Suppressor macrophage treated with lipopolysaccharide for 1 hour (primary cell): ENCODE results near the gene NHERF1.

Experiments
- DNase-seq, 3 donors: peaks; one replicate each; pipeline ENCODE4 v3.0.0-alpha.2; 2020 to 2022

Gene NHERF1

DNA sequence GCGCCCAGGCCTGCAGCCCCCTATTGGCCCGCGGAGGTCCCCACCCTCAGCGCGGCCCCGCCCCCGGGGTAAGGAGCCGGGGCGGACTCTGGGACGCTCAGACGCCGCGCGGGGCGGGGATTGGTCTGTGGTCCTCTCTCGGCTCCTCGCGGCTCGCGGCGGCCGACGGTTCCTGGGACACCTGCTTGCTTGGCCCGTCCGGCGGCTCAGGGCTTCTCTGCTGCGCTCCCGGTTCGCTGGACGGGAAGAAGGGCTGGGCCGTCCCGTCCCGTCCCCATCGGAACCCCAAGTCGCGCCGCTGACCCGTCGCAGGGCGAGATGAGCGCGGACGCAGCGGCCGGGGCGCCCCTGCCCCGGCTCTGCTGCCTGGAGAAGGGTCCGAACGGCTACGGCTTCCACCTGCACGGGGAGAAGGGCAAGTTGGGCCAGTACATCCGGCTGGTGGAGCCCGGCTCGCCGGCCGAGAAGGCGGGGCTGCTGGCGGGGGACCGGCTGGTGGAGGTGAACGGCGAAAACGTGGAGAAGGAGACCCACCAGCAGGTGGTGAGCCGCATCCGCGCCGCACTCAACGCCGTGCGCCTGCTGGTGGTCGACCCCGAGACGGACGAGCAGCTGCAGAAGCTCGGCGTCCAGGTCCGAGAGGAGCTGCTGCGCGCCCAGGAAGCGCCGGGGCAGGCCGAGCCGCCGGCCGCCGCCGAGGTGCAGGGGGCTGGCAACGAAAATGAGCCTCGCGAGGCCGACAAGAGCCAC, at the start of gene NHERF1:
Gene NHERF1, plus strand, starts transcription at position 100 of the 750 bp plus-strand sequence. Its CDS starts 219 bp downstream, at position 319.
- peak; percentile 97 to 100 (median 99) for DNase-seq

GRCh38 chr17:74699236-74699635, 49.2 kb upstream of the NHERF1 start:
- no peak for DNase-seq

- DNase-seq, result peak; percentile 94 to 95 (median 95)
Measured at GRCh38 chr17:74702116-74702871, 46.1 kb upstream of the NHERF1 start.

DNA sequence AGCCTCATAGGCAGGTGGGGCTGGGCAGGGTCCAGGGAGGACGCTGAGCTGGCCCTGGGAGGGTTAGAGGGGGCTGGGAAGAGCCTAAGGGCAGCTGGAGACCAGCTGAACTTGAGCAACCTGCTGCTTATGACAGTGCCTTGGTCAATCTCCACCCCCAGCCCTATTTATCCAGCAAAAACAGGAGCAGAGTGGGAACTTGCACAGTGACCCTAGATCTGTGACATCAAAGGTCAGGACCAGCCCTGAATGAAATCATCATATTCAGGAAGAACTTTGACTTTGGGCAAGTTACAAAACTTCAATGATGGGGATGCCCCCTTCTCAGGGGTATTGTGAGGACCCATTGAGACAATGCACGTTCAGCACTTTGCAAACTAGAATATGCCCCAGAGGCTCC, 45.1 kb upstream of the NHERF1 start:
- DNase-seq, result peak; percentile 42 to 61 (median 44)

DNA sequence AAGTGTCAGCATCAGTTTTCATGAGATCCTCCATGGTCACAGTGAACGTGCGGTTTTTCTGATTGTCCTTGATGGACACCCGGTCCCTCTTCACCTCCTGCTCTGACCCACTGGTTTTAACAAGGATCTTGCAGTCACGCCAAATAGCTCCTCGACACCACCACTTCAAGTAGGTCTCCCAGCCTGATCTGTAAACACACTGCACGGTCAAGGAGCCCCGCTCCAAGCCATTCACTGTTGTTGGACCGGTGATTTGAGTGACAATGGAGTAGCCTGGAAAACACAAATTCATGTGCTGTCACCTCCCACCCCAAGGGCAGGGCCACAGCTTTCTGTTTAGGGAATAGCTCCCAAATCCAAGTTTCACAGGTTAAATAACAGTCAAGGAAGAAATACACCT, 43.9 kb upstream of the NHERF1 start:
- no peak for DNase-seq

GRCh38 chr17:74711058-74711824, 37.2 kb upstream of the NHERF1 start:
- no peak for DNase-seq

DNA sequence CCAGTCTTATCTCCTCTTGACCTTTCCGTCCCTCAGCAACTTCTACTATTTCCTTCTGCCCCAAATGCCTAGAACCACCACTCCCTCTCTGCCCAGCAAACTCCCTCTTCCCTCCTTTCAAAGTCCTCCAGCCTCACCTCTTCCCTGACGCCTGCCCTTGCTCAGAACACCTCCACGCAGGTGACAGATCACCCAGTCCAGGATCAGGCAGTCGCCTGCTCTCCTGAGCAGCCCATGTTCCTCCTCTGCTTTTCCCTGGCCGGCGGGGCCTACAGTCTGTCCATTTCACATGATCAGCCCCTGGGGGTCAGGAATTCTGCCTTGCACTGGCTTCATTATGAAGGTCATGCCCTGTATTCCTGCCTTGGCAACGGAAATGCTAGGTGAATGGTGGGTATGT, 36.1 kb upstream of the NHERF1 start:
- no peak for DNase-seq

DNA sequence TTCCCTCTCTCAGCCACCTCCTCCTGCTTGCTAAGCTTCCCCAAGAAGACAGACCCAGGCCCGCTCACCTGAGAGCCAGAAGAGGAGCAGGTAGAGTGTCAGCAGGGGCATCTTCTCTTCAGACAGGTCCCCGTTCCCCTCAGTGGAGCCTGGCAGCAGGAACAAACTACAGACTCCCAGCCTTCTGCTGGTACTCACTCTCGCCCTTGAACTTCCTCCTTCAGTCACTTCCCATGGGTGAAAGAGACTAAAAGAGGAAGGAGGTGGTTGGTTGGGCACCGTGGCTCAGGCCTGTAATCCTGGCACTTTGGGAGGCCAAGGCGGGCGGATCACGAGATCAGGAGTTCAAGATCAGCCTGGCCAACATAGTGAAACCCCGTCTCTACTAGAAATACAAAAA, 35.7 kb upstream of the NHERF1 start, which contains the start of gene CD300LF:
Gene CD300LF, minus strand, starts transcription at position 168 of the 400 bp plus-strand sequence. Its CDS starts 57 bp downstream, at position 111.
- peak; percentile 85 to 88 (median 85) for DNase-seq

- peak; percentile 55 to 68 (median 60) for DNase-seq
Measured at GRCh38 chr17:74713171-74713755, 35.2 kb upstream of the NHERF1 start.

DNA sequence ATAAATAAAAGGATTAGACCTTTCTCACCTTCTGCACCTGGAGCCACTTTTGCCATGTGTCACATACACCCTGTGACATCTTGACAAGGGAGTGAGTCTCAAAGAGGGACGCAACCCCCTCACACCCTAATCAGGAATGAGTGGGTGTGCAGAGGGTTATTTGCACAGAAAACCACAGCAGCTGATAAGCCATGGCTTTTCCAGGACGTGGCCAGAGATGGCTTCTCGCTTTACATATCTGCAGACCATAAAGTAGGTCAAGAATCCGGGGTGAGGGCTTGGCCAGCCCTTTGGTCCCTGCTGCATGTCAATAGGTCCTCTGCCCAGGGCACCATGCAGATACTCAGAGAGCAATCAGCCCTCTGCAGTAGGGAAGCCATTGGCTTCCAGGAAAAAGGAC, 33.3 kb upstream of the NHERF1 start:
- DNase-seq, result no peak

- no peak for DNase-seq
Measured at GRCh38 chr17:74720506-74720905, 27.9 kb upstream of the NHERF1 start.

DNA sequence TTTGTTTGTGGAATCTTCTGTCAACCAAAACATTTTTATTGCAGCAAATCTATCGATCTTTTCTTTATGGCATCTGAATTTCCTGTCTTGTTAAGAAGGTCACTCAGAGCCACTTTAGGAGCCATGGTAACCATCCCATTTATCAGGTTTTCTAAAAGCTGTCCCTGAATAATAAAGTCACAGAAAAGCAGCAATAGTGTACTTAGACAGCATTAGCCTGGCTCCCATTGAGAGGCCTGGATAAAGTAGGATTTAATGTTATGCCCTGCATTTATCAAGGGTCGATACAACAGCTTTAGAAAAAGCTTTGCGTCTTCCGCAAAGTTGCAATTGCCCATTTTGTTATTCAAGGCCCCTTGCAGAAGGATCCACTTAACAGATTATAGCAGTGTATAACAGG, 25.6 kb upstream of the NHERF1 start:
- no peak for DNase-seq

DNA sequence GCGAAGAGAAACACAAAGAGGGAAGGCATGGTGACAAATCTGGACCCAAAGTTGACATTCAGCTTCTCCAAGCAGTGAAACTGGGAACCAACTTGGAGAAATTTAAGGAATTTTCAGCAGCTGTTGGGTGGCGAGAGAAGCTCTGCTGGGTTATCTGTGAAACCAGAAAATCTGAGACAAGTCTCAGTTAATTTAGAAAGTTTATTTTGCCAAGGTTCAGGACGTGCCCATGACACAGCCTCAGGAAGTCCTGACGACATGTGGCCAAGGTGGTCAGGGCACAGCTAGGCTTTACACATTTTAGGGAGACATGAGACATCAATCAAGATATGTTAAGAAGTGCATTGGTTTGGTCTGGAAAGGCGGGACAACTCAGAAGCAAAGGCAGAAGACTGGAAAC, 24.5 kb upstream of the NHERF1 start:
- DNase-seq, result no peak

DNA sequence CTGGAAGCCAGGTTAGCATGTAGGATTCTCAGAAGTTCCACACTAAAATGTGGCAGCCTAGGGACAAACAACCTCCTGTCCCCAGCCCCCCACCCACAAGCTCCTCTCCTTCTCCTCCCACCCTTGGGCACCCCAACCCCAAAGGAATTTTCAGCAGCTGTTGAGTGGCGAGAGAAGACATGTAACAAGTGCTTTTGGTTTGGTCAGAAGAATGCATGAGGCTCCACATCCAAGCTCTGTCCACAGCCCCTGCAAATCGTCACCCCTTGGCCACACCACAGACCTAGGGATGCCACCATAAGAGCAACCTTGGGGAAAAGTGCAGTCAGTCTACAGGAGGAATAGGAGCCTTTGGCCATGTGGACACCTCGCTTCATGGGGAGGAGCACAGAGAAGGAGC, 23.3 kb upstream of the NHERF1 start:
- DNase-seq, result no peak

GRCh38 chr17:74728033-74728701, 20.3 kb upstream of the NHERF1 start:
- no peak for DNase-seq

GRCh38 chr17:74728702-74729075, 19.7 kb upstream of the NHERF1 start:
- DNase-seq, result no peak

DNA sequence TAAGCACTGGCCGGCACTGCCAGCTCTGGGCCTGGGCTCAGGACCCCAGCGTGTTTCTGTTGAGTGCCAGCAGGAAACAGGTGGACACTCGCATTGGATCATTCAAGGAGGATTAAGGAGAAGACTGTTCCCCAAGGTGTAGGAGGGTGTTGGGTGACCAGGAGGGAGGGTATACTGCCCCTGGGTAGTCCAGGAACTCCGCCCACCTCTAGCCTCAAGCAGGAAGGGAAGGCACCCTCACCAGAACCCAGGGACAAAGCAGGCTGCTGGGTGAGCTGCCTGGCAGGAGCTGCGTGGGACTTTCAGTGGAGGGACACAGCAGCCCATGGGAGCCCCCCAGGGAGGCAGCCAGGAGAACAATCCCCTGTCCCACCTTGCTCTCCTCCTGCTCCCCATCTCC, 19.1 kb upstream of the NHERF1 start:
- DNase-seq, result no peak

DNA sequence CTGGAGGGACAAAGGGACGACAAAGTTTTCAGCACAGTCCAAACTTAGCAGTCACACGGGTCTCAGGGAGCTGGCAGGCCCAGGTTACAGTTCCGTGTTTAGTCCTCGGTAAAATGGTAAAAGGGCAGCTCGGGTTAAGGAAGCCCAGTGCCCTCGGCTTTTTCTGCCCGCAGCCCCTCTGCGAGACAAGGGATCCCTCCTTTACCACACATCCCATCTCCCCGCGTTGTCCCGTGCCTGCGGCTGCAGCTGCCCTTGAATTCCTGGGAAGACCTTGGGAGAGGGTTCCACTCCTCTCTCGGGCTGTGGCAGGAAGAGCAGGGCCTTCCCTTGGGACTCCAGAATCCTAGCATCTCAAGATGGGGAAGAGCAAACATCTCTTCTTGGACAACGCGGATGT, 18.6 kb upstream of the NHERF1 start:
- no peak for DNase-seq

- peak; percentile 31 to 53 (median 44) for DNase-seq
Measured at GRCh38 chr17:74730491-74731346, 17.7 kb upstream of the NHERF1 start.

DNA sequence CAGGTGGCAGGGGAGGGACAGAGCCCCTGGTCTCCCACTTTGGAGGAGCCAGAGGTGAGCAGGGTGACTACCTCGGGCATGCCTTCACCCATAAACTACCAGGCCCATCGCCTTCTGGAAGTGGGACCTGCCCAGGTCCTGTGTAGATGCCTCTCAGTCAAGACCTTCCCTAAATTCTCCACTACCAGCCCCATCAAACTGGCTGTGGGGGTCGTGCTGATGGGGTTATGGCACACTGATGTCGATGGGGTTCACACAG, 17.2 kb upstream of the NHERF1 start:
- DNase-seq, result no peak

- DNase-seq, result no peak
Measured at GRCh38 chr17:74732042-74732867, 16.2 kb upstream of the NHERF1 start.
